22Rv1 (cell line): ENCODE results near the gene PDCD7.

Source experiments
- H3K27ac ChIP-seq: fragments of 450-650 bp; 2 replicates; pipeline ENCODE4 v1.5.1; 2017
- CTCF ChIP-seq: fragments of 450-650 bp; IDR thresholded peaks from 2 replicates; pipeline ENCODE4 v1.5.1; 2017; ENCODE audit warnings: mild to moderate bottlenecking
- ZFX ChIP-seq: fragments of 450-650 bp; IDR thresholded peaks from 2 replicates; pipeline ENCODE4 v1.6.1; 2017; ENCODE audit warnings: antibody characterized with exemption, borderline replicate concordance

Gene PDCD7

GRCh38 chr15:65115086-65115485 lies 18.5 kb downstream of the PDCD7 start, which contains the start of gene UBAP1L:
Gene UBAP1L (minus strand): TSS chr15:65115200. CDS start chr15:65106215, 8,985 bp downstream.
- no peak for TF ChIP-seq ZFX
- H3K27ac ChIP-seq: no peak within 1 kb of the TSS

- no peak overlapping the region for H3K27ac ChIP-seq
- no peak for TF ChIP-seq CTCF
- no peak for TF ChIP-seq ZFX
These were observed 22.8 kb downstream of the PDCD7 start for GRCh38 chr15:65110676-65111292.

GRCh38 chr15:65106011-65106590 lies 27.5 kb downstream of the PDCD7 start:
- TF ChIP-seq ZFX (no peak), CTCF (no peak)
- no peak overlapping the region for H3K27ac ChIP-seq

GRCh38 chr15:65105038-65105437 lies 28.6 kb downstream of the PDCD7 start:
- no peak overlapping the region for H3K27ac ChIP-seq
- TF ChIP-seq CTCF (no peak), ZFX (no peak)

- TF ChIP-seq ZFX (no peak), CTCF (no peak)
These were observed 30.7 kb downstream of the PDCD7 start for GRCh38 chr15:65102912-65103311.

GRCh38 chr15:65101891-65102708 lies 31.5 kb downstream of the PDCD7 start:
- TF ChIP-seq CTCF: peak; percentile 58
- TF ChIP-seq ZFX: no peak
- H3K27ac ChIP-seq: no peak overlapping the region

More at GRCh38 chr15:65102912-65103311, 30.7 kb downstream of the PDCD7 start:
- H3K27ac ChIP-seq: no peak overlapping the region

GRCh38 chr15:65101411-65101890 lies 32.2 kb downstream of the PDCD7 start:
- H3K27ac ChIP-seq: no peak overlapping the region
- TF ChIP-seq ZFX: no peak
- peak; percentile 89 for TF ChIP-seq CTCF
